ENCODE results near the gene ZNF536.

DNA sequence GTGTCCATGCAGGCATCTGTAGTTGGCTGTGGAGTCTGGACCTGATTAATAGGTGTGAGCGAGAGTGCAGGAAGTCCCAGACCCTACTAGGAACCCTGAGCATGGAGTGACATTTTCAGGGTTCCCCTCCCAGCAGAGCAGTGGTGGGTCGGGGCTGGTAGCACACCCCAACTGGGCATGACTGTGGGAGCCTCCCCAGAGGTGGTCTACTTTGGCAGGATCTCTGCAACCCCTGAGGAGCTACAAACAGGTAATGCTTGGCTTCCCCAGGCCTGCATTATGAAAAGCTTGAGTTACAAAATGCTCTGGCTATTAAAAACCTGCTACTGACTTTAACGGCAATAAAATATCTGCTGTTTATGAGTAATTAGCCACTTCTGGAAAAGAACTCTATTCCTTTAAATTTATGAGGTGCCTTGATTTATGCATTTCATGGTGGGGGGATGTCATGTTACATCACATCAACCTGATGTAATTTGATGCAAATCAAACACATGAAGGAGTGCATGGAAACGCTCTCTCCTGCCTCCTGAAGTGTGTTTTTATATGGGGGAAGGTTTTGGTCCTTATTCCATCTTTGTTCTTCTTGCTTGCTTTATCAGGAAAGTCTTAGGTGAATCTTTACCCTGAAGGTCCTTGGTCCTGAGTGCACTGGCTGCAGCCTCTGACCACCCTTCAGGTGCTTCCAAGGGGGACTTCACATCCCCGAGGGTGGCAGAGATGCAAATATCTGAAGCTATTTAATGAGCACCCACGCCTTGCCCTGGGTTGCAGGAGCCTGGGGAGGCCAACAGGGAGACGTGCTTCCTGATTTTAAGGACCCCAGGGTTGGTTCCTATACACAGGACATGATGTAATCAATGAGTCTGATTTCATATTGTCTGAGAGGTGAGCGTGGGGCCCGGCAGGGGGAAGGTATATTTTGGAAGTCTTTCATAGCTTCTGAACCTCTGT, 54.0 kb downstream of the ZNF536 start:
- TF ChIP-seq POLR2A (IDR thresholded peaks at IDR 0.05) (no peak), POLR2AphosphoS5 (IDR thresholded peaks at IDR 0.05) (no peak), EP300 (IDR thresholded peaks at IDR 0.05) (no peak)
- TF ChIP-seq, protein P1, sequence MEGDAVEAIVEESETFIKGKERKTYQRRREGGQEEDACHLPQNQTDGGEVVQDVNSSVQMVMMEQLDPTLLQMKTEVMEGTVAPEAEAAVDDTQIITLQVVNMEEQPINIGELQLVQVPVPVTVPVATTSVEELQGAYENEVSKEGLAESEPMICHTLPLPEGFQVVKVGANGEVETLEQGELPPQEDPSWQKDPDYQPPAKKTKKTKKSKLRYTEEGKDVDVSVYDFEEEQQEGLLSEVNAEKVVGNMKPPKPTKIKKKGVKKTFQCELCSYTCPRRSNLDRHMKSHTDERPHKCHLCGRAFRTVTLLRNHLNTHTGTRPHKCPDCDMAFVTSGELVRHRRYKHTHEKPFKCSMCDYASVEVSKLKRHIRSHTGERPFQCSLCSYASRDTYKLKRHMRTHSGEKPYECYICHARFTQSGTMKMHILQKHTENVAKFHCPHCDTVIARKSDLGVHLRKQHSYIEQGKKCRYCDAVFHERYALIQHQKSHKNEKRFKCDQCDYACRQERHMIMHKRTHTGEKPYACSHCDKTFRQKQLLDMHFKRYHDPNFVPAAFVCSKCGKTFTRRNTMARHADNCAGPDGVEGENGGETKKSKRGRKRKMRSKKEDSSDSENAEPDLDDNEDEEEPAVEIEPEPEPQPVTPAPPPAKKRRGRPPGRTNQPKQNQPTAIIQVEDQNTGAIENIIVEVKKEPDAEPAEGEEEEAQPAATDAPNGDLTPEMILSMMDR (IDR thresholded peaks at IDR 0.05): no peak
